Heart left ventricle (tissue), 13 donors: ENCODE data around the gene APLP2.

Experiments
- CTCF ChIP-seq, 12 donors: fragments of 200-600 bp; sonication (generic) in 4 of 12; IDR thresholded peaks; one replicate each; pipeline versions ENCODE4 v1.5.0 to v1.8.0; 2018 to 2022; ENCODE audit warnings: antibody characterized with exemption in 12 of 12, mild to moderate bottlenecking in 5 of 12
- POLR2A ChIP-seq, 2 donors: fragments of 450-650 bp; IDR thresholded peaks; one replicate each; pipeline ENCODE4 v1.6.1; 2017; ENCODE audit warnings: antibody characterized with exemption in 2 of 2, mild to moderate bottlenecking in 2 of 2, moderate library complexity in 2 of 2
- donor health status: ischemic (EF 13 %, LVEDD 7.1; RV severe dilation, severe dysfunction).
- donor health status: DM: no; HTN: yes; CAD: no.
- donor health status: DM: no; HTN: no; CAD: no.
- donor health status: ischemic (EF 25% LVEDD 6.9; RV normal size, moderate dysfunction).
- donor health status: ischemic (EF 25% LVEDD 5.7; RV mildly dilated, moderate dysfunction).
- donor health status: ischemic (EF 35%, LVEDD 5.7; RV mildly dilated, moderate dysfunction).
- donor health status: nonischemic (EF 11% LVEDD 7.7; RV severe dilation, severe dysfunction).
- donor health status: DM: yes; HTN: yes; CAD: no.
- donor health status: PGD.
- donor health status: ischemic (EF 29% LVEDD 5.4; RV normal size, mild dysfunction).
- donor health status: nonischemic (EF 23%, LVEDD 6.1; RV moderate dilation, normal function).

- TF ChIP-seq CTCF (IDR thresholded peaks at IDR 0.05) (no peak), POLR2A (IDR thresholded peaks at IDR 0.05) (no peak)
These were observed 96.1 kb downstream of the APLP2 start for GRCh38 chr11:130165601-130166456.
